GM18517 (cell line): Measurements from ENCODE around the gene RAB29.
"Not testable (repeated sequence)": the region's sequence is repeated elsewhere in the genome, so short reads cannot be mapped to it uniquely, and the experiment has no call there.

Experiments
- ATAC-seq: cut with Tn5 transposase; IDR thresholded peaks from one replicate; pipeline ENCODE4 v1.9.1; 2021; ENCODE audit warnings: mild to moderate bottlenecking, moderate library complexity; ENCODE audit not compliant: unreplicated experiment

The RAB29 gene

GRCh38 chr1:205726619-205727125 lies 48.6 kb downstream of the RAB29 start:
- no peak for ATAC-seq

DNA sequence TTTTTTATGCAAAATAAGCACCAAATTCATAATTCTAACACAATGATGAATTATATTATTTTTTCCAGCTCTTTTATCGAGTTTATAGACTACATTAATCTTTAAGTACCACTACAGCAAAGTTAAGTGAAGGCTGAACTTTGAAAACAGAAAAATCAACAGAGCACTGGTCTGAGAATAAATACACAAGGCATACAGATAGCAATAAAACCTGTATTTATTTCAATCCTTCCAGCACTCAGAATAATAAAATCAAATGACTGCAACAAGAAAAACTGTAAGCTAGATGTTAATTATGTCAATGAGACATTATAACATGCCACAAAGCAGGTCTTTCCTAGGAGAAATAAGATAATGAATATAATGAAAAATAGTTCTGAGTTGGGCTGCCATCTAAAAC lies 49.8 kb downstream of the RAB29 start:
- no peak for ATAC-seq

DNA sequence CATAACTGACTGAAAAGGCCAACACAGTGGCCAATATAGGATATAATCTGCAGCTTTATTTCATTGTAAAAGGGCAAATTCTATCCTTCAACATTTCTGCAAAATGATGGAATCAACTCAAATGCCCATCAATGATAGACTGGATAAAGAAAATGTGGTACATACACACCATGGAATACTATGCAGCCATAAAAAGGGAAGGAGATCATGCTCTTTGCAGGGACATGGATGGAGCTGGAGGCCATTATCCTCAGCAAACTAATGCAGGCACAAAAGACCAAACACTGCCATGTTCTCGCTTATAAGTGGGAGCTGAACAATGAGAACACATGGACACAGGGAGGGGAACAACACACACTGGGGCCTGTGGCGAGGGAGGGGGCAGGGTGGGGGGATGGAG lies 54.5 kb downstream of the RAB29 start:
- ATAC-seq: not testable (repeated sequence)

DNA sequence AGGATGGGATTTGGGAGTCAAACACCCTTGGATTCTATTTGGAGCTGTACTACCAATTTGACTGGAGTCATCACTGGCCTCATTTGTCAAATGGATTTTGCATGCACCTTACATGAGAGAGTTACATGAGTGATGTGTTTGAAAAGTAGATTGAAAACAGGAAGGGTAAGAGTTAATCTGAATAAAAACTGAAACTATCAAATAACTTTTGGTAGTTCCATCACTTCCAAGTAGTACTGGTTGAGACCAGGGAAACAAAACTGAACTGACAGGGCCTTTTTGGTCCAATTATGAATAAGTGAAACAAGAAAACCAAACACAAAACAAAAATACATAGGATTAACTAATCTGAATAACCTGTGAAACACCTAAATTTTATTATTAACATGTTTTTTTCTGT lies 55.5 kb downstream of the RAB29 start:
- no peak for ATAC-seq

DNA sequence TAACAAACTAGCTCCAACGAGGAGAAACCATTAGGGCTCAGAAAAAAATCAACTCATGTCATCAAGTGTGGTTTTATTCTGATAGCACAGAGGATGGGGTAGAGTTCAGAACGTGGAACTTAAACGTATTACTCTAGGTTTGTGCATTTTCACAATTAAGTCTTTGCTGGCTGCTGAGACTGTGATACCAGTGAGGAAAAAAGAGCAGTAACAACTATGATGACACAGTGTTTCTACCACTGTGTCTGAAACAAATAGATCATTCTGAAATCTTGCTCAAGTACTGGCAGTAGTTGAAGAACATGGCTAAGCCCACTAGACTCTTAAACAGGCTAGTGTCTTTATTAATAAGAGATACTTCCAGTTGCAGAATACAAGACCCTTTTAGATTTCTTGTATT lies 56.3 kb downstream of the RAB29 start:
- ATAC-seq: no peak
